GM21723 (cell line): ENCODE results near the gene SPRY4.
"Not testable (repeated sequence)": the region's sequence is repeated elsewhere in the genome, so short reads cannot be mapped to it uniquely, and the experiment has no call there.

Experiments used
- ATAC-seq: cut with Tn5 transposase; IDR thresholded peaks from one replicate; pipeline ENCODE4 v1.9.1; 2021; ENCODE audit warnings: mild to moderate bottlenecking, moderate library complexity; ENCODE audit not compliant: unreplicated experiment

SPRY4 gene

DNA sequence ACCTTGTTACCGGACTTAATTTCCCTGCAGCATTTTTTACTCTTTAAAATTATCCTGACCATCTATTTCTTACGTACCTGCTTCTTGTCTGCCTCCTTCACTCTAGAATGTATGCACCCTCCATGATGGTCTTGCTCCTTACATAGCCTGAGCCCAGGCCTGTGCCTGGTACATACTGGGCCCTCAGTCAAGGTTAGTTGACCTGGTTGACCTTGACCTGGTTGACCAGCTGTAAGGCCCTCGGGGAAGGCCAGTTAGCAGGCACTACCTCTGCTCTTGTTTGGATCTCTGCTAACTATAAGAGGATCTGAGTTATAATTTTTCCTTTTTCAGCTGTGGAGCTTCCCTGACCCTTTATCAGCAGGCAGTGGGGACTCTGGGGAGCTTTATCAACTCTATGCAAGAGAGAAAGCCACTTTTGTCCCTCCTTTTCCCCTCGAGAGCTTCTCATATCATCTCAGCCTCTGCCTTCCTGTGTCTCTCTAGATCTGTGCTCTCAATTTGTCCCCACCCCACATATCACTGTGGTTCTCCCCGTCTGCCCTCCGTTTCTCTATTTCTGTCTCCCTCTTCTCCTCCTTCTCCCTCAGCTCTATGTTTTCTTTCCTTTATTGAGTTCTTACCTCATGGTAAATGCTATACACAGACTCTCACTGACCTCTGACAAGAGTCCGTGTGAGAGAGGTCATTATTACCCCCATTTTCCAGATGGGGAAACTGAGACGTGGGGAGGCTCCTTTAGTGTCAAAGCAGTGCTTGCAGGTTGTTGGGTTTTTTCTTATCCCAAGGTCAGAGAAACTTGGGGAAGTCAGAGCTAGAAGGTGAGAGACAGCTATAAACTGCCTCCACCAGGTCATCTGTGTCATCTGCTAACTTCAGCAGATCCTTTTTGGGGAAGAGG is 28.6 kb downstream of the SPRY4 start:
- ATAC-seq: no peak

DNA sequence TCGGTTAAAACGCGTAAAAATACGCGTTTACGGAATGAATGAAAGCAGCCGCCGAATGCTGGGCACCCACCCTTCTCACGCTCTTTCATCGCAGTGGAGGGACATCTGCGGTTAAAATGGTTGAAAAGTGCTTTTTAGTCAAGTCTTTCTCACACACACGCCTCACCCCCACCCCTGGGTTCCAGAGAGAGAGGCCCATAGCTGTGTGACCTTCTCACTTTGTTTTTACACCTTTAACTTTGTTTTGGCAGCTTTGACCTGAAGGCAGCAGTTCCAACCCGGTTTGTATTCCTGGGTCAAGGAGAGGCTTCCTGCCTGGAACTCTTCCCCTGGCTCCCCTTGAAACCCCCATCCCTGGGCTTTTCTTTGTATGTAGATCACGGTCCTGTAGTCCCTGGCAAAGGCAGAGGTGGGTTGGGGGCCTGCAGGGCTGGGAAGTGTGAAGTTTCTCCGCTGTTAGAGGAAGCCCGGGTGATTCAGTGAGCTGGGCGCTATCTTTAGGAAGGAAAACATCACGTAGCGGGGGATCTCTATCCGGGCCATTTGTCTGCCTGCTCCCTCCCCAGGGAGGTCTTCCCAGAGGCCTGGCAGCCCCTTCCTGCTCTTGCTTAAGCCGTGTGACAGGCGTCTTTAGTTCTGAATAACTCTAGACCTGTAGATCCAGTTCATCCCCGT is 29.6 kb downstream of the SPRY4 start:
- ATAC-seq: no peak

DNA sequence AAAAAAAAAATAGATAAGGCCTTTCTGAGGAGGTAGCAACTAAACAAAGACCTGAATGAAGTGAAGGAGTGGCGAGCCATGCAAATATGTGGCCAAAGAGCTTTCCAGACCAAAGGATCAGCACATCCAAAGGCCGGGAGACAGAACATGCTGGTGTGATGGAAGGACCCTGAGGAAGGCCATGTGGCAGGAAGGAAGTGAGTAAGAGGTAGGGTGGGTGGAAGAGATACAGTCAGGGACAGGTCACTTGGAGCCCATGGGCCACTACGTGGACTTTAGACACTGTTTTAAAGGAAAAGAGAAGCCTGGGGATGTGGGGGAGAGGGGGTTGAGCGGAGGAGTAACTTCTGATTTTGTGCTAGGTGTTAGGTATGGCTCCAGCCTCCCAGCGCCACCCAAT is 31.3 kb downstream of the SPRY4 start:
- ATAC-seq: no peak

DNA sequence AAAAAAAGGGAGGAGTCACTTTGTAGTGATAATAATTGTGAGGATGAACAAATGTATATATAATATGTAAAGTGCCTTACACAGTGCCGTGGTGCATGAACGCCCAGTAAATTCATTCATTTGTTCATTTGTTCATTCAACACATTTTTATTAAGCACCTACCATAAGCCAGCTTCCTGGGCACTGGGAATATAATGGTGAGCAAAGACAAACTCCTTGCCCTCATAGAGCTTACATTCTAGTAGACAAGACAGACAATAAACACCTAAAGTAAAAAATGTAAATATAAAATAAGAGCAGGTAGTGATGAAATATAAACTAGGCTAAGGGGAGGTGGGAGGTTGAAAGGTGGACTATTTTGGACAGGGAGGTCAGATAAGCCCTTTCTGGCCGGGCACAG is 32.0 kb downstream of the SPRY4 start:
- ATAC-seq: no peak

DNA sequence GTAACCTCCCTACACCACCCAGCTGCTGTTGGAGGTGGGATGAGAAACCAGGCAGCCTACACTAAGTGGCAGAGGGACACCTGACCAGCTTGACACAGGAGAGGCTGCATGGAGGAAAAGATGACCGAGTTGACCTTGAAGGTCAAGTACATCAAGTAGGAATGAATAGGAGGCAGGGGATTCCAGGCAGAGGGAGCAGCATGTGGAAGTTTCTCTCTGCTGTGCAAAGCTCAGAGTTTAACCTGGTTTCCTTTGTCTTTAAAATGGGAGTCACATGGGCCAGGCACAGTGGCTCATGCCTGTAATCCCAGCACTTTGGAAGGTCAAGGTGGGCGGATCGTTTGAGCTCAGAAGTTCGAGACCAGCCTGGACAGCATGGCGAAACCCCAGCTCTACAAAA is 32.6 kb downstream of the SPRY4 start:
- ATAC-seq: no peak

DNA sequence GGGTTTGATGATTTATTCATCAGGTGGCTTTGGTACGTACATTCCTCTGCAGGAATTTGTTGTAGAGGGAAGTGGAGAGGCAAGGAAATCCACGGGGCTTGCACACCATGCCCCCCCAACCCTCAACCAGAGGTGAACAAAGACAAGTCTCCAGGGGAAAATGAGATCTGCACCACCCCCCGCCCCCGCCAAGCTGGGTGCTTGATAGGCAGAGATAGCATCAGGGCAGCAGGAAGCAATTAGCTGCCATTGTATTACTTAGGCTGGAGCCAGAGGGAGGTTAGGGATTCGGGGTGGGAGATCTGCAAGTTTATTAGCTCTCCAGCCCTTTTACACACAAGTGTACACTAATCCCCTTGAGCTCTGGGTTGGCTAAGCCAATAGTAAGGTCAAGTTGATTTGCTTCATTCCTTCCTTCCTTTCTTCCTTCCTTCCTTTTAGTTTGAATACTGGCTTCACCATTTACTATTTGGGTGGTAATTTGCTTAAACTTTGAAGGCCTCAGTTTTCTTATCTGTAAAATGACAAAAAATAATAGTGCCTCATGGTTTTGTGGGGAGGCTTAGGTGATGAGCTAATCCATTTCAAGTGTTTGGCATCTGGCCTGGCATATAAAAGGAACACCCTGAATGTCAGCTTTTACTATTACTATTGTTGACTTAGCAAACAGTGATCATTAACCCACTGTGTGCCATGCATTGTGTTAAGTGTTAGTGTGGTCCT is 34.1 kb downstream of the SPRY4 start:
- ATAC-seq: no peak

DNA sequence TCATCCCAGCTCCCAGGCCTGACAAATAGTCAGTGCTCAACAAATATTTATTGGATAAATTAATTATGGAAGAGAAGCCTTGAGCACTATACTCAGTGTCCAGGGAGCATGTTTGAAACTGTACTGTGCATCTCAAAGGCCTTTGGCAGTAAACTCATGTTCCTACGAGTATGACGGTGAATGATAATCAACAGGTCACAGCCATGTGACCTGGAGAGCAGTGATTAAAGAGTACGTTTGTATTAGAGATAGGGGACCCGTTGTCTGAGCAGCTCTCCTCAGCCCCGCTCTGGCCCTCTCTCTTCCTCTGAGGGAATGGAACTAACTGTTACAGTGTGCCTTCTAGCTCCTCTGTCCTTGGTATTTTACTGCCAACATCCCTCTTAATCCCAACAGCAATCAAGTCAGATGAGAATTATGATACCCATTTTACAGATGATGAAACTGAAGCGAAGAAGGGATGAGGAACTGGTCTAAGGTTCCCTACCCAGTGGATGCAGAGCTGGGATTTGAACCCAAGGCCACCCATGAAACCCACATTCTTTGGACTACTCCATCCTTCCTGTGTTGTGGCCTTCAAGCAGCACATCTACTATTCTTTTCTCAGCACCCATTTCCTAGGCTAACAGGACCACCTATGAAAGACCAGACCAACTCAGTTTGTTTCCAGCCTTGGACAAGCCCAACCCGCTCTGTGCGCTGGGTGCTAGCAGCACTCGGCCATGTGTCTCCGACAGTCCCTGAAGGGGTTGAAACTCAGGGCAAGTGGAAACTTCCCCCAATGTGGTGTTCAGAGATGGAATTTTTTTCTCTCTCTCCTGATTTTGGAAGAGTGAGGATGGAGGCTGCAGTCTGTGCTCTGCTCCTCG is 34.9 kb downstream of the SPRY4 start:
- ATAC-seq: no peak

DNA sequence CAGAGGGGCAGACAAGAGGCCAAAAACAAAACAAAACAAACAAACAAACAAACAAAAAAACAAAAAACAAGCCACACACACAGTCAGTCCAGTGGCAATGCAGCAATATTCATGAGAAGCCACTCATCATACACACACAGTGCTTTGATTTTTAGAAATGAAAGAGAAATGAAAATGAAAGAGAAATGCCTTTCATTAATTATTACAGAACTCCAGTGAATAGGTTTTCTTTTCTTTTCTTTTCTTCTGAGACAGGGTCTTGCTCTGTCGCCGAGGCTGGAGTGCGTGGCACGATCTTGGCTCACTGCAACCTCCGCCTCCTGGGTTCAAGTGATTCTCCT is 36.9 kb downstream of the SPRY4 start:
- ATAC-seq: peak; percentile 42

DNA sequence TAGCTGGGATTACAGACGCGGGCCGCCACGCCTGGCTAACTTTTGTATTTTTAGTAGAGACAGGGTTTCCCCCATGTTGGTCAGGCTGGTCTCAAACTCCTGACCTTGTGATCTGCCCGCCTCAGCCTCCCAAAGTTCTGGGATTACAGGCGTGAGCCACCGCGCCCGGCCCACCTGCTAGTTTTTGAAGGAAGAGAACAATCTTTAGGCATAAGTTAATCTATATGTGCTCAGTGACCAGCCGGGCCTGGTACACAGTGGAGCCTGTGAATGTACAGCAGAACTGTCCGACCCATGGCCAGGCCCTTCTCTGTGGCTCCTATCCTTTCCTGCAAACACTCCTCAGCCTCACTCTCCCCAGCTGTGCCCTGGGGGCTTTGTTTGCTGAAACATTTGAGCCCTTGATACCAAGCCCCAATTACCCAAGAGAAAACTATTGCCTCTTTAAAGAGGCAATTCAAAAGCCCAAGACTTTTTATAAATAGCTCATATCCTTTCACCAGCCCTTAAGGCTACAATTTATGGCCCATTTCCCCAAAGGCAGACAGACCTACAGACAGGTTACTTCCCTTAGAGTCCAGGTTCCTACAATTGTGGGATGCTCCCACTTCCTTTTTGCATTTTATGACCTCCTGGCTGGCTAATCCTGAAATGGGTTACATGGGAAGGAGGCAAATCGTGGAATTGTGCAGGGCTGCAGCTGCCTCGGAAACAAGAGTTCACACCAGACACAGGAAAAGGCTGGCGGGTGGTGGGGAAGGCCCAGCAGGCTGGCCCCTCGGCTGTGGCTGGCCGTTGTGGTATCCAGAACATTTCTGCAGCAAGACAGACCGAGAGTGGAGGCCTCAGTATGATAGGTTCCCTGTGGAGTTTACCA is 37.5 kb downstream of the SPRY4 start:
- ATAC-seq: peak; percentile 66

DNA sequence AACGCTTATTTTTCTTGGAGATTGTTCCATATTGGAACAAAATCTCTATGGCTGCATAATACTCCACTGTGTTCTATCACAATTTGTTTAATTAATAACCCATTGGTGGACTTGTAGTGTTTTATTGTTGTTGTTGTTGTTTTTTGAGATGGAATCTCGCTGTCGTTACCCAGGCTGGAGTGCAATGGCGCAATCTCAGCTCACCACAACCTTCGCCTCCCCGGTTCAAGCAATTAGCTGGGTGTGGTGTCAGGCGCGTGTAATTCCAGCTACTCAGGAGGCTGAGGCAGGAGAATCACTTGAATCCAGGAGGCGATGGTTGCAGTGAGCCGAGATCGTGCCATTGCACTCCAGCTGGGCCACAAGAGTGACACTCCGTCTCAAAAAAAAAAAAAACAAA is 38.7 kb downstream of the SPRY4 start:
- no peak for ATAC-seq

DNA sequence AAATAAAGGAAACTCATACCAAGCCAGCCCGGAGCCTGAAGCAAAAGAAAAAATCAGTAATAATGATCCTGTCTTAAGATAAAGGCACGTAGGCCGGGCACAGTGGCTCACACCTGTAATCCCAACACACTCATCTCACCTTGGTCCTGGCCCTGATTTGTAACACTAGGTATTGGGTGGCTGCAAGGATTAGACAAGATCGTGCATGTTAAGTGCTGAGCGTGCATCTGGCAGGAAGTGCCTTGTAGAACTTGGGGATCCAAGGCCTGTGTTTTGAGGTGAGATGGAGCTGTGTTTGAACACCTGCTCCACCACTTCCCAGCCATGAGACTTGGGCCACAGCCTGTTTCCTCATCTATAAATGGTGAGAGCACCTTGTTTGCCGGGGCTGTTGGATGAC is 41.5 kb downstream of the SPRY4 start:
- no peak for ATAC-seq

DNA sequence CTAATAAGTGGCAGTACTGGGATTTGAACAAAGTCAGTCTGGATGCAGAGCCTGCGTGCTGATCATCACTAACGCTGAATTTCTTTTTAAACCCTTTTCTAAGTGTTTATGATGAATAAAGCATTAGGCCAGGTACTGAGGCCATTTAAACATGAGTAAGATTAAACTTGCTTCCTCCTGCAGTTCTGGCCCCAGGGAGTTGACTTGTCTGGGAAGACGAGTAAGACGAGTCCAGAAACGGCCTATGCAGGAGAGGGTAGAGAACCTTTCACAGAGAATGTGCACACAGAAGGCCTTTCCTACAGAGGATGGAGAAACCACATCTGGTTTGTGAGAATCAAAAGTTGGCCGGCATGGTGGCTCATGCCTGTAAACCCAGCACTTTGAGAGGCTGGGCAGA is 42.9 kb downstream of the SPRY4 start:
- ATAC-seq: no peak

DNA sequence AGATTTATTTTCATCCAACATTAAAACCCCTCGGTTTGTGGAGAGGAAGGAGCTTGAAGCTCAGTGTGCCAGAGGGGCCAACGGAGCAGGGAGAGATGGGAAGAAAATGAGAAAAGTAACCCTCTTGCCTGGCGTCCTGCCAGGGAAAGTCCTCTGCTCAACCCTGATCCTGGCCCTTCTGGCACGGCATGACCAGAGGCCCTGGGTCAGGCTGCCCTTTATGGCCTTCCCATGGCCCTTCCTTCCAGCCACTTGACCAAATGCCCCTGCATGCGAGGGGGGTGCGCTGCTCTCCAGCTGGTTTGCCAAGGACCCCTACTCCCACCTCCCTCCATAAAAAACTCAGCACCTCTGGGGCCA is 43.8 kb downstream of the SPRY4 start:
- no peak for ATAC-seq

DNA sequence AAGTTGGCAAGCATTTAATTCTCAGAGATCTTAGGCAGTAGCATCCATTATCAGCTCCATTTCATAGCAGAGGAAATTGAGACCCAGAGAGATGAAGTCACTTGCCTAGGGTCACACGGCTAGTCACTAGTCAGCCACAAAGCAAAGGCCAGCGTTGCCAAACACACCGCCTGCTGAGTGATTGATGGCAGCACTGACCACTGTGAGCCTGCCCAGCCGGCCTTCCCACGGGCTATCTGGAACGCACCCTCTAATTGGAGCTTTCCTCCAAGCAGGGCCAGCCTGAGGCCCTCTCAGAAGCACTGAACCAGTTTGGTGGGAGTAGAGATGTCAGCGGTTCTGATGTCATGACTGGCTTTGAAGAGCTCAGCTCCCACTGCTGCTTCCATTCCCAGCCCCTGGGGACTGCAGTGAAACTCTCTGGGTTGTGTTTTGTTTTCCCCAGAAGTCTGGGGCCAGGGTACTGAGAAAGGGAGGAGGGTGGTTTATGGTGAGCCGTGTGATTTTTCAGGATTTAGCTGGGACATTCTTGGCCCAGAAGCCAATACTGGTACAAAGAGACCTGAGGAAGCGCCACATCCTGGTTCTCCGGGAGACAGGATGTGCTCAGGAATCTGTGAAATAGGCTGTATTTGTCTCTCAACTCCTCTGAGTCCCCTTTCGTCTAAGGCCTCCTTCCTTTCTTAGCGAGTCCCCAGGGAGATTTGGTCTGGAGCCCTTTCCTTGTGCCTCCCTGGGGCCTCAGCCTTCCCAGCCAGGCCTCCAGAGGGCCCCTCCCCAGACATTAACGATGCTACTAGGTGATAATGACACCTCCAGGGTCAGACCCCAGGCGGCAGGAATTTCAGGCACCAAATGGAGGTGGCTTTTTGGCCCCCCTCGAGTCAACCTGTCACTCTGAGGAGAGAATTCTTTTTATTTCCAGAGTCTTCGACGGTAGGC is 44.5 kb downstream of the SPRY4 start:
- no peak for ATAC-seq

DNA sequence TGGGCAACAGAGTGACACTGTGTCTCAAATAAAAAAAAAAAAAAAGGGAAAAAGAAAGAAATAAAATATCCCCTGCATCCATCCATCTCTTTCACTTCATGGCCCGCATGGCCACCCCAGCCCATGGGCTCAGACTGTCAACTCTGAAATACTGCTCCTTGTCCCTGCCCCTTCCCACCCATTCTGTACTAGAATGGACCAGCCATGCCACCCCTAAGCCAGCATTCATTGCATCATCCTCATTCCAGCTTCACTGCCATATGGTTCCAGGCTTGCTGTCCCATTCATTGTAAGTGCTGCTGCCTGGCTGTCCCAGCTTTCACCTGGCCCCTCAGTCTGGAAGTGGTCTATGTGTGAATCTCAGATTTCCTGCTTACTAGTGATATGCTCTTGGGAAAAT is 46.2 kb downstream of the SPRY4 start:
- no peak for ATAC-seq

DNA sequence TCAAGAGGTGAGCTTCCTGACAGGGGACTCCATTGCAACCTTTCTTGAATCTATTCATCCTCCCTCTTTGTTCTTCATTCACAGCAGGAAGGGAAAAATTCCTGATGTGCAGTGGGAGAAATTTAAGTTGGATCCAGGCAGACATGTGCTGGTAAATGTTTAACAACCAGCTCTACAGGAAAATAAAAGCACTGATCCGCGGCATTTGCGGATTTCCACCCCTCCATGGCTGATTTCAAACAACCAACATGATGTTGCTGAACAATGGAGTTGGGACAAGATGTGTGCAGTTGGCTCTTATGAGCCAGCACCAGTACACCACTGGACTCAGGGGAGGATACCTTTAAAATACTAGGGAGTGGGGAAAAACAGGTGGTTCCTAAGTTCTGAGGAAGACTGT is 47.0 kb downstream of the SPRY4 start:
- ATAC-seq: no peak

DNA sequence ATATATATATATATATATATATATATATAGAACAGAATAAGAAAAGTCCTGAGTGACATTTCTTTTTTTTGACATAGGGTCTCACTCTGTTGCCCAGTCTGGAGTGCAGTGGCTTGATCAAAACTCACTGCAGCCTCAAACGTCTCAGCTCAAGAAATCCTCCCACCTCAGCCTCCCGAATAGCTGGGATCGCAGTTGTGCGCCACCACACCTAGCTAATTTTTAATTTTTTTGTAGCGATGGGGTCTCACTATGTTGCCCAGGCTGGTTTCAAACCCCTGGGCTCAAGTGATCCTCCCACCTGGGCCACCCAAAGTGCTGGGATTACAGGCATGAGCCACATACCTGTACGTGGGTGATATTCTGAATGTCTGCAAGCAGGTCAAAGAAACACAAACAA is 48.3 kb downstream of the SPRY4 start:
- no peak for ATAC-seq

DNA sequence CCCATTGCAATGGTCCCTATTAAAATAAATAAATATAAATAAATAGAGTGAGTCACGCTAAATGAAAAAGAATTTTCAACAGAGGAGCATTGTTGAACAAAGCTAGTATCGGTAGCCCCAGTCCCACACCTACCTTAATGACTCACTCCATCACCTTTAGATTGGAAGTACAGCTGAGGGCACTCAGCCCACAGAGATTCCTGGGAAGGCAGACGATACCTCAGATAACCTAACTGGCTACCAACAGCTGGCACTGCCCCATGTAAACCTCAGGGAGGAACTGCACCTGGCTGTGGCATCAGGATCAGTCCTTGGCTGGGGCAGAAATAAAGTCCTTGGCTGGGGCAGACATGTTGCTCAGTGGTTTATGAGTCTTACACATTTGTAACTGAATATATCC is 49.3 kb downstream of the SPRY4 start:
- no peak for ATAC-seq

DNA sequence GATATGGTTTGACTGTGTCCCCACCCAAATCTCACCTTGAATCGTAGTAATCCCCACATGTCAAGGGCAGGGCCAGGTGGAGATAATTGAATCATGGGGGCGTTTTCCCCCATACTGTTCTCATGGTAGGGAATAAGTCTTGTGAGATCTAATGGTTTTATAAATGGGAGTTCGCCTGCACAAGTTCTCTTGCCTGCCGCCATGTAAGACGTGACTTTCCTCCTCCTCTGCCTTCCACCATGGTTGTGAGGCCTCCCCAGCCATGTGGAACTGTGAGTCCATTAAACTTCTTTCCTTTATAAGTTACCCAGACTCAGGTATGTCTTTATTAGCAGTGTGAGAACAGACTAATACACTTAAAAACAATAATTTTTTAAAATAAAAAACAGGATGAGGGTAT is 52.2 kb downstream of the SPRY4 start:
- not testable (repeated sequence) for ATAC-seq
